HepG2 (cell line): ENCODE measurements around the gene SLCO3A1. TPM values are rescaled to one million over a fixed set of nuclear protein-coding genes. Genes with fewer than 3 reads are reported as not detected.

Source experiments
- ATAC-seq: fragments of 200-7000 bp; cut with Tn5 transposase; 3 replicates; pipeline ENCODE4 v1.9.1; 2020; ENCODE audit warnings: mild to moderate bottlenecking, moderate library complexity
- BruUV-seq: library from RNA; stranded (reverse); fragments of 400-500 nt; replicated peaks from 2 replicates; lab custom pipeline; 2021; lab: Mats Ljungman, UMichigan
- CTCF ChIA-PET: fragments of 300-600 bp; formaldehyde crosslinking; extraction: SDS; loops from one replicate; lab custom pipeline; 2021; ENCODE audit warnings: low total read pairs, inconsistent platforms, low intra/inter-chr PET ratio; lab: Yijun Ruan, JAX
- POLR2A ChIA-PET: fragments of 350-600 bp; sonication (Branson Sonifier 250); formaldehyde crosslinking; loops from one replicate; lab custom pipeline; 2020; ENCODE audit warnings: antibody characterized with exemption, inconsistent platforms; lab: Yijun Ruan, JAX
- DNase-seq: peaks from one replicate; pipeline ENCODE4 v3.0.0-alpha.2; 2015; ENCODE audit warnings: low spot score
- FAIRE-seq: peaks from 3 replicates; lab custom pipeline; 2011; peaks lifted over from hg19 to GRCh38; lab: Jason Lieb, UNC
- H2AFZ ChIP-seq: one replicate; pipeline ENCODE4 v1.6.1; 2011; ENCODE audit warnings: low read length, inconsistent platforms
- H3K27ac ChIP-seq: fragments of 300-600 bp; 3 replicates; pipeline ENCODE4 v1.8.0; 2011; ENCODE audit warnings: mixed run types, mild to moderate bottlenecking, mixed read lengths, low read length, inconsistent platforms; ENCODE audit not compliant: insufficient read depth; ENCODE audit errors: extremely low read length
- H3K27me3 ChIP-seq, 2 experiments: fragments of 200-600 bp in 1 of 2; 2 replicates in 1 of 2; 3 replicates in 1 of 2; pipeline versions ENCODE4 v1.6.0 to v1.8.0; 2011; ENCODE audit warnings: low read length in 2 of 2, mild to moderate bottlenecking in 2 of 2, moderate library complexity in 2 of 2, inconsistent platforms in 1 of 2; ENCODE audit not compliant: insufficient read depth in 2 of 2, control insufficient read depth in 1 of 2
- H3K36me3 ChIP-seq, 2 experiments: fragments of 200-600 bp in 1 of 2; replicated peaks in 1 of 2; 2 replicates in 1 of 2; 3 replicates in 1 of 2; pipeline versions ENCODE4 v1.5.1 to v1.8.0; 2011; ENCODE audit warnings: low read length in 2 of 2, inconsistent platforms in 1 of 2; ENCODE audit not compliant: insufficient read depth in 2 of 2, control insufficient read depth in 1 of 2
- H3K4me1 ChIP-seq: 2 replicates; pipeline ENCODE4 v1.5.1; 2012; ENCODE audit warnings: low read length, inconsistent platforms; ENCODE audit not compliant: insufficient read depth
- H3K4me2 ChIP-seq: 2 replicates; pipeline ENCODE4 v1.6.0; 2011; ENCODE audit warnings: low read depth, low read length, inconsistent platforms
- H3K4me3 ChIP-seq, 3 experiments: fragments of 200-600 bp in 1 of 3; sonication (generic), shearing (Covaris generic) in 1 of 3; replicated peaks in 1 of 3; 2 replicates each; pipeline ENCODE4 v1.5.1; 2011 to 2016; ENCODE audit warnings: low read length in 3 of 3, inconsistent platforms in 2 of 3, low read depth in 2 of 3, mild to moderate bottlenecking in 2 of 3, control low read depth in 1 of 3, mixed read lengths in 1 of 3; ENCODE audit not compliant: insufficient read depth in 1 of 3
- H3K79me2 ChIP-seq: one replicate; pipeline ENCODE4 v1.6.1; 2011; ENCODE audit warnings: low read length, inconsistent platforms; ENCODE audit not compliant: insufficient read depth
- H3K9ac ChIP-seq: 2 replicates; pipeline ENCODE4 v1.6.0; 2011; ENCODE audit warnings: mild to moderate bottlenecking, low read depth, low read length, inconsistent platforms; ENCODE audit not compliant: insufficient read depth
- H3K9me3 ChIP-seq: 2 replicates; pipeline ENCODE4 v1.5.1; 2012; ENCODE audit warnings: mild to moderate bottlenecking, low read length
- H4K20me1 ChIP-seq: 2 replicates; pipeline ENCODE4 v1.6.0; 2011; ENCODE audit warnings: inconsistent platforms, mild to moderate bottlenecking, low read length, moderate library complexity; ENCODE audit not compliant: insufficient read depth
- CSRNP2 ChIP-seq: sonication (generic); formaldehyde crosslinking; conservative IDR thresholded peaks from 2 replicates; pipeline ENCODE4 v1.8.0; 2022; ENCODE audit warnings: low read depth, missing genetic modification reagents
- HMGA1 ChIP-seq: sonication (generic); formaldehyde crosslinking; conservative IDR thresholded peaks from 2 replicates; pipeline ENCODE4 v1.4.0; 2020; ENCODE audit warnings: missing genetic modification reagents
- IKZF5 ChIP-seq: IDR thresholded peaks from 2 replicates; pipeline ENCODE4 v1.6.1; 2018; ENCODE audit warnings: missing genetic modification reagents, mild to moderate bottlenecking, missing compliant biosample characterization
- IRF9 ChIP-seq: sonication (generic); formaldehyde crosslinking; IDR thresholded peaks from 2 replicates; pipeline ENCODE4 v1.8.0; 2022; ENCODE audit warnings: missing genetic modification reagents, mild to moderate bottlenecking, borderline replicate concordance
- NCOA2 ChIP-seq: sonication (generic); formaldehyde crosslinking; IDR thresholded peaks from 2 replicates; pipeline ENCODE4 v1.8.0; 2022; ENCODE audit warnings: inconsistent platforms
- NFIC ChIP-seq: IDR thresholded peaks from 2 replicates; pipeline ENCODE4 v1.6.1; 2012; ENCODE audit warnings: mild to moderate bottlenecking, low read length, inconsistent platforms
- REPIN1 ChIP-seq: sonication (generic); formaldehyde crosslinking; IDR thresholded peaks from 2 replicates; pipeline ENCODE4 v1.8.0; 2022; ENCODE audit warnings: missing genetic modification reagents, low read depth, mild to moderate bottlenecking, borderline replicate concordance
- TEAD2 ChIP-seq: sonication (generic); formaldehyde crosslinking; IDR thresholded peaks from 2 replicates; pipeline ENCODE4 v1.9.0; 2021; ENCODE audit warnings: missing genetic modification reagents
- TFAP4 ChIP-seq: sonication (generic); IDR thresholded peaks from 2 replicates; pipeline ENCODE4 v1.6.1; 2016; ENCODE audit warnings: low read depth, borderline replicate concordance
- ZBTB4 ChIP-seq: sonication (generic); formaldehyde crosslinking; IDR thresholded peaks from 2 replicates; pipeline ENCODE4 v1.4.0; 2020; ENCODE audit warnings: missing genetic modification reagents, mild to moderate bottlenecking, borderline replicate concordance
- ZNF333 ChIP-seq: sonication (generic); formaldehyde crosslinking; IDR thresholded peaks from 2 replicates; pipeline ENCODE4 v1.4.0; 2020; ENCODE audit warnings: mild to moderate bottlenecking, missing genetic modification reagents, borderline replicate concordance
- ZNF629 ChIP-seq: sonication (generic); formaldehyde crosslinking; conservative IDR thresholded peaks from 2 replicates; pipeline ENCODE4 v1.5.0; 2020; ENCODE audit warnings: missing genetic modification reagents
- ZNF724P ChIP-seq: sonication (generic); formaldehyde crosslinking; IDR thresholded peaks from 2 replicates; pipeline ENCODE4 v1.8.0; 2022; ENCODE audit warnings: missing genetic modification reagents, borderline replicate concordance
- ZNF784 ChIP-seq: sonication (generic); formaldehyde crosslinking; IDR thresholded peaks from 2 replicates; pipeline ENCODE4 v1.5.1; 2020; ENCODE audit warnings: missing genetic modification reagents, mild to moderate bottlenecking, borderline replicate concordance
- WGBS: methylation state at CpG from one replicate; pipeline ENCODE4 v1.1.6; 2017; ENCODE audit warnings: low lambda C conversion rate; 5-methylcytosine and 5-hydroxymethylcytosine counted together
- in situ Hi-C: cut with HindIII; loops from 2 replicates; pipeline ENCODE4 v1.10.0; 2017; ENCODE audit warnings: low pct_unique_long_range_greater_than_20kb; ENCODE audit not compliant: extremely low pct_ligation_motif_present
- intact Hi-C: fragments of 100-400 bp; cut with micrococcal nuclease; formaldehyde crosslinking; loops from one replicate; pipeline ENCODE4 v1.10.0; 2022; ENCODE audit not compliant: unreplicated experiment
- polyA plus RNA-seq, 8 experiments: library from polyadenylated mRNA; depleted of rRNA in 3 of 8; stranded (reverse) in 7 of 8; unstranded in 1 of 8; fragments of >200 nt; fragmentation: Illumina TruSeq in 4 of 8; extraction: Trizol in 4 of 8; gene quantifications; 2 replicates each; pipeline versions ENCODE4 v1.2.1 to v1.2.3, GENCODE V29; 2011 to 2016; ENCODE audit warnings: low read depth in 4 of 8, missing spikeins in 1 of 8, mixed read lengths in 1 of 8; ENCODE audit not compliant: insufficient read depth in 1 of 8
- total RNA-seq, 5 experiments: library from RNA; depleted of rRNA; stranded (reverse); fragments of >200 nt; fragmentation: Illumina TruSeq; extraction: Trizol; gene quantifications; 2 replicates each; pipeline ENCODE4 v1.2.3, GENCODE V29; 2016; ENCODE audit warnings: low read depth in 1 of 5

Gene SLCO3A1
- total and polyA plus RNA-seq, 2 of the 13 experiments (the other 11 are each of a cell fraction or from before 2014, with no cell fraction given): 0.02 TPM; not detected in 1

GRCh38 chr15:91839867-91840266 lies 13.6 kb upstream of the SLCO3A1 start (continued):
- TF ChIP-seq IRF9 (CRISPR knock-in tag) (no peak), REPIN1 (CRISPR knock-in tag) (no peak), ZNF629 (CRISPR knock-in tag) (no peak), ZNF784 (CRISPR knock-in tag) (no peak)

- H3K9ac ChIP-seq: no peak overlapping the region
- H3K4me3 ChIP-seq: no peak overlapping the region
- H3K4me2 ChIP-seq: no peak overlapping the region
- FAIRE-seq (no peak), DNase-seq (no peak), ATAC-seq (no peak)
- H4K20me1 ChIP-seq: no peaks in the 10 kb centered on the region
- ChIA-PET CTCF (no interaction called here), POLR2A (no interaction called here)
- H3K9me3 ChIP-seq: no peaks in the 10 kb centered on the region
- BruUV-seq: no TSS peak
- H2AFZ ChIP-seq: no peak overlapping the region
- H3K27ac ChIP-seq: no peak overlapping the region
- intact Hi-C loops (no loop called here), in situ Hi-C loops (no loop called here)
- H3K27me3 ChIP-seq: 0 out of 5 replicates have a peak, but pooled peaks cover 0 to 2% of the 10 kb centered on the region in 2 experiments
- WGBS: 31% methylated on average over 3 of the region's 3 CpGs
- H3K4me1 ChIP-seq: no peaks in the 10 kb centered on the region
- H3K79me2 ChIP-seq: no peaks in the 10 kb centered on the region
- no peaks in the 10 kb centered on the region for H3K36me3 ChIP-seq
- no peak for TF ChIP-seq ZNF333 (CRISPR knock-in tag)
- no peak for TF ChIP-seq IKZF5 (CRISPR knock-in tag)
- TF ChIP-seq CSRNP2 (CRISPR knock-in tag): no peak
- TF ChIP-seq TEAD2: no peak
- TF ChIP-seq HMGA1 (CRISPR knock-in tag): no peak
- TF ChIP-seq NCOA2: no peak
- TF ChIP-seq TFAP4: no peak
- TF ChIP-seq ZBTB4 (CRISPR knock-in tag): no peak
- TF ChIP-seq NFIC: no peak
- TF ChIP-seq ZNF724P (CRISPR knock-in tag): no peak
Measured at GRCh38 chr15:91841861-91842260, 11.6 kb upstream of the SLCO3A1 start.
